Measurements from ENCODE around the gene GRIP1. TPM values are rescaled to one million over a fixed set of nuclear protein-coding genes. Genes with fewer than 3 reads are reported as not detected.

The GRIP1 gene
- total RNA-seq, 1 donor from 2014 or later, result 9.1 TPM

DNA sequence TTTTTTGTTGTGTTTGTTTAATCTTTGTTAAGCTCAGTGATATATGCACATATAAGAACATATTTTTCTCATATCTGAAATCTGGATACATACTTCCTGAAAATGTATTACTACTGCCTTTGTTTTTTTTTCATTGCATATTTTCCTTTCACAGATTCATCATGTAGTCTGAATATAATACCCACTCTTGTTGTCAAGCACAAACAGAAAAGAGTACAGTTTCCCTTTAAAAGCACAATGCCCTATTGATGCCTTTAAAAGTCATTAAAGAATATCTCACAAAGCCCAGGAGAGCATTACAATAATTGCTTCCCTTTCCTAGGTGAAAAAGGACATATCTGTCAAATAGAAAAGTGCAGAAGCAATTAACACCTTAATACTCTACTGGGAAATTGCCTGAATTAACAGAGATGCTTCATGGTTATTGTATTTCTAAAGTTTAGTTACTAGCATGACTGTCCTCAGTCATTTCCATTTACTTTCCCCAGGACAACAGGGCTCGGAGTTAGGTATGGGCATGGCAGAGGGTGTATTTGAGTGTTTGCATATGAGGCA is 107.4 kb downstream of the GRIP1 start:
- Mint-ChIP-seq H3K4me1 (ENCODE audit: unreplicated experiment) (no peaks in the 10 kb centered on the region), H3K36me3 (ENCODE audit: unreplicated experiment) (no peaks in the 10 kb centered on the region), H3K27me3 (ENCODE audit: unreplicated experiment) (peaks cover 11% of the 10 kb centered on the region), H3K27ac (ENCODE audit: unreplicated experiment) (no peak overlapping the region), H3K9me3 (ENCODE audit: unreplicated experiment) (peaks cover 4% of the 10 kb centered on the region), H3K4me3 (ENCODE audit: unreplicated experiment) (no peak overlapping the region)
- DNase-seq (ENCODE audit: extremely low spot score, unreplicated experiment), result no peak
- TF ChIP-seq, protein P1, sequence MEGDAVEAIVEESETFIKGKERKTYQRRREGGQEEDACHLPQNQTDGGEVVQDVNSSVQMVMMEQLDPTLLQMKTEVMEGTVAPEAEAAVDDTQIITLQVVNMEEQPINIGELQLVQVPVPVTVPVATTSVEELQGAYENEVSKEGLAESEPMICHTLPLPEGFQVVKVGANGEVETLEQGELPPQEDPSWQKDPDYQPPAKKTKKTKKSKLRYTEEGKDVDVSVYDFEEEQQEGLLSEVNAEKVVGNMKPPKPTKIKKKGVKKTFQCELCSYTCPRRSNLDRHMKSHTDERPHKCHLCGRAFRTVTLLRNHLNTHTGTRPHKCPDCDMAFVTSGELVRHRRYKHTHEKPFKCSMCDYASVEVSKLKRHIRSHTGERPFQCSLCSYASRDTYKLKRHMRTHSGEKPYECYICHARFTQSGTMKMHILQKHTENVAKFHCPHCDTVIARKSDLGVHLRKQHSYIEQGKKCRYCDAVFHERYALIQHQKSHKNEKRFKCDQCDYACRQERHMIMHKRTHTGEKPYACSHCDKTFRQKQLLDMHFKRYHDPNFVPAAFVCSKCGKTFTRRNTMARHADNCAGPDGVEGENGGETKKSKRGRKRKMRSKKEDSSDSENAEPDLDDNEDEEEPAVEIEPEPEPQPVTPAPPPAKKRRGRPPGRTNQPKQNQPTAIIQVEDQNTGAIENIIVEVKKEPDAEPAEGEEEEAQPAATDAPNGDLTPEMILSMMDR (IDR thresholded peaks at IDR 0.05), result no peak

DNA sequence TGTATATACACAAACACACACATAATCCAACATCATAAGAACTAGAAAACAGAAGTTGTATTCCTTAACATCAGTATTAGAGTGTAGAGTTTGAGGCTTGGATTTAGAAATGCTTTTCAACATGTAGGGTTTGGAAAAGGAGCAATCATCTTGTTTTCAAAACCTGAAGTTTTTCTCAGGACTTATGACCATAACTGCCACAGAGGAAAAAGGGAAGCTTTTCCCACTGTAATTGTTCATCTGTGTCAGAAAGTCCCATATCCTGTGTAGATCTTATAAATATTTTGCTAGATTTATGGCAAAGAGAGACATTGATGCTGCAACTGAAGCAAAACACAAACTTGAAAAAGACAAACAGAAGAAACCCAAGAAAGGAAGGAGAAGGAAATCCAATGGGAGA is 115.7 kb downstream of the GRIP1 start:
- Mint-ChIP-seq H3K27ac (ENCODE audit: unreplicated experiment) (no peak overlapping the region), H3K4me3 (ENCODE audit: unreplicated experiment) (no peak overlapping the region)
- no peak for DNase-seq (ENCODE audit: extremely low spot score, unreplicated experiment)

DNA sequence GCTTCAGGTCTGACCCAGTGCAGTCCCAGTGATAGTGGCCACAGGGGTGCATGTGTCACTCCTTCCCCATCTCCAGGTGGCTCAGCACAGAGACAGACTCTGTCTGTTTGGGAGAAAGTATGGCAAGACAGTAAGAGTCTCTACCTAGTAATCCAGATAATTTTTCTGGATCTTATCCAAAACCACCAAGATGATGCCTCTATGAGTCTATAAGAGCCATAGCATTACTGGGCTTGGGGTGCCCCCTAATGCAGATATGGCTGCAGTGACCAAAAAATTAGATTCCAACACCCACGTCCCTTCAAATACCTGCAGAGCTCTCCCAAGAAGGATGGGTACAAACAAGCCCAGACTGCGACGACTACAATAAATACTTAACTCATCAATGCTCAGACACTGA is 123.8 kb downstream of the GRIP1 start:
- Mint-ChIP-seq H3K36me3 (ENCODE audit: unreplicated experiment) (no peaks in the 10 kb centered on the region), H3K4me3 (ENCODE audit: unreplicated experiment) (no peak overlapping the region), H3K27me3 (ENCODE audit: unreplicated experiment) (peaks cover 24% of the 10 kb centered on the region), H3K4me1 (ENCODE audit: unreplicated experiment) (no peaks in the 10 kb centered on the region), H3K9me3 (ENCODE audit: unreplicated experiment) (peaks cover 12% of the 10 kb centered on the region), H3K27ac (ENCODE audit: unreplicated experiment) (no peak overlapping the region)
- DNase-seq (ENCODE audit: extremely low spot score, unreplicated experiment), result no peak
- TF ChIP-seq, protein P1 (IDR thresholded peaks at IDR 0.05), result no peak

More for the DNA sequence above, 115.7 kb downstream of the GRIP1 start:
- Mint-ChIP-seq H3K9me3 (ENCODE audit: unreplicated experiment) (peaks cover 35% of the 10 kb centered on the region), H3K27me3 (ENCODE audit: unreplicated experiment) (peaks cover 19% of the 10 kb centered on the region), H3K4me1 (ENCODE audit: unreplicated experiment) (no peaks in the 10 kb centered on the region), H3K36me3 (ENCODE audit: unreplicated experiment) (peaks cover 2% of the 10 kb centered on the region)
- TF ChIP-seq, protein P1 (IDR thresholded peaks at IDR 0.05), result no peak

DNA sequence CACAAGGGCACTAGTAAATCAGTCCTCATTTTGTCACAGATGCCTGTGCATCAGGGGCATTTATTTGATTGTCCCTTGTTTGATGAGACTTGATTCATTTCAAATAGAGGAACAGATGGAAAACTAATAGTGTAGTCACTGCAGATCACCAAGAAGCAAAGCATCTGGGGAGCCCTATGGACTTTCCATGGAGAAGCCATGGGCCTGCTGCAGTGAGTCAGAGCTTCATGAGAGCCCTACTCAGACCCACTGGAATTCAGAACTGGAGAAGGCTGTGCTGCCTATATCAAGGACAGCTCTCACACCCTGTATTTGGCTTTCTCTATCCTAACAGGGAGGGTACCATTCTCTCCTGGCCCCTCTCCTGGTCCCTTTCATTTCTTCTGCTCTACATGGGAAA is 126.2 kb downstream of the GRIP1 start:
- Mint-ChIP-seq H3K27me3 (ENCODE audit: unreplicated experiment) (peaks cover 12% of the 10 kb centered on the region), H3K36me3 (ENCODE audit: unreplicated experiment) (no peaks in the 10 kb centered on the region), H3K4me1 (ENCODE audit: unreplicated experiment) (no peaks in the 10 kb centered on the region), H3K9me3 (ENCODE audit: unreplicated experiment) (no peaks in the 10 kb centered on the region), H3K4me3 (ENCODE audit: unreplicated experiment) (no peak overlapping the region), H3K27ac (ENCODE audit: unreplicated experiment) (no peak overlapping the region)
- no peak for DNase-seq (ENCODE audit: extremely low spot score, unreplicated experiment)
- TF ChIP-seq, protein P1 (IDR thresholded peaks at IDR 0.05), result no peak

DNA sequence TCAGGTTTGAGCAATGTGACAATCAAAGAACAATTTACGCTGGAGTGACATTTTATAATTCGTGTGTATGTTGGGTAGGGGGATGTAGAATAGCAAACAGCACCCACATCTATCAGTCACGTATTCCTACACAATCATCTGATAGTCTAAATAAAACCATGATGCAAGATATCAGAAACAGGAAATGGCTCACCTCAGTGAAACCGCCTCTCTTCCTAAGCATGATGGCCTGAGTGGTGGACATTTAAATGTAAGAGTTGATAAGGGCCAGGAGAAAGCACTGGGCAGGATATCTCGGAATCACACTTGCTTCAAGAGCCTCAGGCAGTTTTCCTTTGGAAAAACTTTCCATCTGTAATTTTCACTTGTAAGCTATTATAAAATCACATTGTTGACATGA is 128.2 kb downstream of the GRIP1 start:
- H3K4me1 Mint-ChIP-seq (ENCODE audit: unreplicated experiment), result no peaks in the 10 kb centered on the region
- no peaks in the 10 kb centered on the region for H3K36me3 Mint-ChIP-seq (ENCODE audit: unreplicated experiment)
- no peak overlapping the region for H3K4me3 Mint-ChIP-seq (ENCODE audit: unreplicated experiment)
- TF ChIP-seq, protein P1 (IDR thresholded peaks at IDR 0.05), result no peak
- DNase-seq (ENCODE audit: extremely low spot score, unreplicated experiment), result no peak
- no peaks in the 10 kb centered on the region for H3K9me3 Mint-ChIP-seq (ENCODE audit: unreplicated experiment)
- no peak overlapping the region for H3K27ac Mint-ChIP-seq (ENCODE audit: unreplicated experiment)
- peaks cover 4% of the 10 kb centered on the region for H3K27me3 Mint-ChIP-seq (ENCODE audit: unreplicated experiment)
